ENCODE measurements around the gene PROSER2. TPM values are rescaled to one million over a fixed set of nuclear protein-coding genes. Genes with fewer than 3 reads are reported as not detected.

PROSER2 gene
- polyA plus RNA-seq, 1 donor (not counting 4 experiments of a cell fraction or from before 2014, with no cell fraction given), result 10.2 TPM

- no peaks in the 10 kb centered on the region for H4K20me1 ChIP-seq (ENCODE audit: control insufficient read depth, extremely low read depth, insufficient read depth, low read length)
- no peaks in the 10 kb centered on the region for H3K9me1 ChIP-seq (ENCODE audit: control insufficient read depth, extremely low read depth, insufficient read depth, low read length)
- H3K27me3 ChIP-seq (ENCODE audit: control insufficient read depth, extremely low read depth, insufficient read depth, low read length), result no peaks in the 10 kb centered on the region
- no peak overlapping the region for H3K4me2 ChIP-seq (ENCODE audit: control insufficient read depth, extremely low read depth, insufficient read depth, low read depth, low read length)
- no peak overlapping the region for H3K4me3 ChIP-seq (ENCODE audit: control insufficient read depth in 2 of 3, extremely low read depth in 1 of 3, insufficient read depth in 2 of 3, low read depth in 1 of 3, low read length in 3 of 3)
- dilution Hi-C loops (cut with MboI; ENCODE audit: extremely low pct_ligation_motif_present, low sequenced_read_pairs), result no loop called here
- H3K27ac ChIP-seq (ENCODE audit: control insufficient read depth, insufficient read depth, low read length), result no peak overlapping the region
- H3K9me3 ChIP-seq (ENCODE audit: control insufficient read depth, low read depth, low read length), result no peaks in the 10 kb centered on the region
- H3K9ac ChIP-seq (ENCODE audit: control insufficient read depth, extremely low read depth, insufficient read depth, low read length), result no peak overlapping the region
- FAIRE-seq (no peak), DNase-seq (ENCODE audit: low read depth, low spot score) (no peak)
- TF ChIP-seq, protein P1, sequence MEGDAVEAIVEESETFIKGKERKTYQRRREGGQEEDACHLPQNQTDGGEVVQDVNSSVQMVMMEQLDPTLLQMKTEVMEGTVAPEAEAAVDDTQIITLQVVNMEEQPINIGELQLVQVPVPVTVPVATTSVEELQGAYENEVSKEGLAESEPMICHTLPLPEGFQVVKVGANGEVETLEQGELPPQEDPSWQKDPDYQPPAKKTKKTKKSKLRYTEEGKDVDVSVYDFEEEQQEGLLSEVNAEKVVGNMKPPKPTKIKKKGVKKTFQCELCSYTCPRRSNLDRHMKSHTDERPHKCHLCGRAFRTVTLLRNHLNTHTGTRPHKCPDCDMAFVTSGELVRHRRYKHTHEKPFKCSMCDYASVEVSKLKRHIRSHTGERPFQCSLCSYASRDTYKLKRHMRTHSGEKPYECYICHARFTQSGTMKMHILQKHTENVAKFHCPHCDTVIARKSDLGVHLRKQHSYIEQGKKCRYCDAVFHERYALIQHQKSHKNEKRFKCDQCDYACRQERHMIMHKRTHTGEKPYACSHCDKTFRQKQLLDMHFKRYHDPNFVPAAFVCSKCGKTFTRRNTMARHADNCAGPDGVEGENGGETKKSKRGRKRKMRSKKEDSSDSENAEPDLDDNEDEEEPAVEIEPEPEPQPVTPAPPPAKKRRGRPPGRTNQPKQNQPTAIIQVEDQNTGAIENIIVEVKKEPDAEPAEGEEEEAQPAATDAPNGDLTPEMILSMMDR (optimal IDR thresholded peaks at IDR 0.05 in 1 of 3, IDR thresholded peaks at IDR 0.05 in 1 of 3, conservative IDR thresholded peaks at IDR 0.05 in 1 of 3; ENCODE audit: extremely low read depth in 1 of 3, insufficient read depth in 2 of 3, low read length in 3 of 3), result no peak
- TF ChIP-seq EZH2 (IDR thresholded peaks at IDR 0.05; ENCODE audit: low read length), result no peak
- H3K36me3 ChIP-seq (ENCODE audit: control insufficient read depth in 2 of 2, extremely low read depth in 1 of 2, insufficient read depth in 2 of 2, low read length in 2 of 2), result peaks cover 3 to 4% of the 10 kb centered on the region in 2 experiments
- peaks cover 76% of the 10 kb centered on the region for H3K79me2 ChIP-seq (ENCODE audit: control insufficient read depth, insufficient read depth, low read length)
- H3K4me1 ChIP-seq (ENCODE audit: control insufficient read depth, extremely low read depth, insufficient read depth, low read length), result peaks cover 16% of the 10 kb centered on the region
- no peak overlapping the region for H2AFZ ChIP-seq (ENCODE audit: control insufficient read depth, low read length)
Measured at GRCh38 chr10:11842411-11842810, 19.3 kb downstream of the PROSER2 start.

- DNase-seq (ENCODE audit: low read depth, low spot score), result no peak
- no peak overlapping the region for H2AFZ ChIP-seq (ENCODE audit: control insufficient read depth, low read length)
- dilution Hi-C loops (cut with MboI; ENCODE audit: extremely low pct_ligation_motif_present, low sequenced_read_pairs), result no loop called here
- H3K36me3 ChIP-seq (ENCODE audit: control insufficient read depth in 2 of 2, extremely low read depth in 1 of 2, insufficient read depth in 2 of 2, low read length in 2 of 2), result peaks cover 3 to 8% of the 10 kb centered on the region in 2 experiments
- H3K9ac ChIP-seq (ENCODE audit: control insufficient read depth, extremely low read depth, insufficient read depth, low read length), result no peak overlapping the region
- FAIRE-seq, result no peak
- H4K20me1 ChIP-seq (ENCODE audit: control insufficient read depth, extremely low read depth, insufficient read depth, low read length), result no peaks in the 10 kb centered on the region
- H3K9me3 ChIP-seq (ENCODE audit: control insufficient read depth, low read depth, low read length), result no peaks in the 10 kb centered on the region
- peaks cover 67% of the 10 kb centered on the region for H3K79me2 ChIP-seq (ENCODE audit: control insufficient read depth, insufficient read depth, low read length)
- TF ChIP-seq, protein P1 (optimal IDR thresholded peaks at IDR 0.05 in 1 of 3, IDR thresholded peaks at IDR 0.05 in 1 of 3, conservative IDR thresholded peaks at IDR 0.05 in 1 of 3; ENCODE audit: extremely low read depth in 1 of 3, insufficient read depth in 2 of 3, low read length in 3 of 3), result no peak
- no peak for TF ChIP-seq EZH2 (IDR thresholded peaks at IDR 0.05; ENCODE audit: low read length)
- no peaks in the 10 kb centered on the region for H3K27me3 ChIP-seq (ENCODE audit: control insufficient read depth, extremely low read depth, insufficient read depth, low read length)
- no peak overlapping the region for H3K27ac ChIP-seq (ENCODE audit: control insufficient read depth, insufficient read depth, low read length)
- no peaks in the 10 kb centered on the region for H3K9me1 ChIP-seq (ENCODE audit: control insufficient read depth, extremely low read depth, insufficient read depth, low read length)
- H3K4me3 ChIP-seq (ENCODE audit: control insufficient read depth in 2 of 3, extremely low read depth in 1 of 3, insufficient read depth in 2 of 3, low read depth in 1 of 3, low read length in 3 of 3), result no peak overlapping the region
- no peaks in the 10 kb centered on the region for H3K4me1 ChIP-seq (ENCODE audit: control insufficient read depth, extremely low read depth, insufficient read depth, low read length)
- H3K4me2 ChIP-seq (ENCODE audit: control insufficient read depth, extremely low read depth, insufficient read depth, low read depth, low read length), result no peak overlapping the region
Measured at GRCh38 chr10:11845113-11845512, 22.0 kb downstream of the PROSER2 start.
